Endothelial cell of umbilical vein (primary cell): Measurements from ENCODE around the gene FAM53B. TPM values are rescaled to one million over a fixed set of nuclear protein-coding genes. Genes with fewer than 3 reads are reported as not detected.

ENCODE experiments used
- BruUV-seq: library from RNA; stranded (reverse); fragments of 400-500 nt; replicated peaks from 2 replicates; lab custom pipeline; 2021; lab: Mats Ljungman, UMichigan
- CTCF ChIA-PET: fragments of 300-600, 350-600 bp; sonication (Branson Sonifier 250); formaldehyde crosslinking; loops from one replicate; lab custom pipeline; 2021; ENCODE audit warnings: antibody characterized with exemption, inconsistent platforms; lab: Charles Lee
- POLR2A ChIA-PET: fragments of 300-600, 350-600 bp; sonication (Branson Sonifier 250); formaldehyde crosslinking; loops from one replicate; lab custom pipeline; 2021; ENCODE audit warnings: antibody characterized with exemption, inconsistent platforms; lab: Charles Lee
- DNase-seq: peaks from one replicate; pipeline ENCODE4 v3.0.0-alpha.2; 2011; ENCODE audit warnings: low read depth, low spot score
- FAIRE-seq: peaks from 2 replicates; lab custom pipeline; 2011; peaks lifted over from hg19 to GRCh38; lab: Jason Lieb, UNC
- H2AFZ ChIP-seq: 2 replicates; pipeline ENCODE4 v1.6.0; 2012; ENCODE audit warnings: low read depth, low read length, control low read depth, inconsistent platforms
- H3K27ac ChIP-seq: 2 replicates; pipeline ENCODE4 v1.5.1; 2011; ENCODE audit warnings: low read depth, mild to moderate bottlenecking, control low read depth, low read length, moderate library complexity; ENCODE audit not compliant: insufficient read depth
- H3K27me3 ChIP-seq, 2 experiments: 2 replicates each; pipeline versions ENCODE4 v1.6.0 to v1.6.1; 2011; ENCODE audit warnings: low read length in 2 of 2, mixed read lengths in 1 of 2; ENCODE audit not compliant: control insufficient read depth in 2 of 2, insufficient read depth in 2 of 2
- H3K36me3 ChIP-seq, 2 experiments: 2 replicates in 1 of 2; 3 replicates in 1 of 2; pipeline ENCODE4 v1.5.1; 2011; ENCODE audit warnings: low read length in 2 of 2, mild to moderate bottlenecking in 1 of 2, moderate library complexity in 1 of 2; ENCODE audit not compliant: control insufficient read depth in 2 of 2, insufficient read depth in 2 of 2; ENCODE audit errors: extremely low read depth in 1 of 2
- H3K4me1 ChIP-seq: 3 replicates; pipeline ENCODE4 v1.5.1; 2011; ENCODE audit warnings: mild to moderate bottlenecking, low read length; ENCODE audit not compliant: control insufficient read depth, insufficient read depth; ENCODE audit errors: extremely low read depth
- H3K4me2 ChIP-seq: 2 replicates; pipeline ENCODE4 v1.6.1; 2011; ENCODE audit warnings: low read length, control low read depth, mixed read lengths; ENCODE audit not compliant: insufficient read depth
- H3K4me3 ChIP-seq, 3 experiments: fragments of 200-600 bp in 1 of 3; sonication (generic), shearing (Covaris generic) in 1 of 3; replicated peaks in 1 of 3; 2 replicates each; pipeline ENCODE4 v1.5.1; 2011 to 2016; ENCODE audit warnings: control low read depth in 3 of 3, low read length in 3 of 3, mild to moderate bottlenecking in 2 of 3, inconsistent platforms in 1 of 3, low read depth in 1 of 3, moderate library complexity in 1 of 3; ENCODE audit not compliant: insufficient read depth in 1 of 3
- H3K79me2 ChIP-seq: 2 replicates; pipeline ENCODE4 v1.6.0; 2012; ENCODE audit warnings: low read length, inconsistent platforms; ENCODE audit not compliant: control insufficient read depth, insufficient read depth
- H3K9ac ChIP-seq: replicated peaks from 2 replicates; pipeline ENCODE3; 2011; ENCODE audit warnings: low read length, control low read depth; ENCODE audit not compliant: insufficient read depth; ENCODE audit errors: extremely low read depth
- H3K9me1 ChIP-seq: replicated peaks from 3 replicates; pipeline ENCODE4 v1.6.0; 2011; ENCODE audit warnings: mild to moderate bottlenecking, low read length; ENCODE audit not compliant: control insufficient read depth, insufficient read depth; ENCODE audit errors: extremely low read depth
- H3K9me3 ChIP-seq: replicated peaks from 2 replicates; pipeline ENCODE4 v1.5.1; 2012; ENCODE audit warnings: low read length, inconsistent platforms; ENCODE audit not compliant: control insufficient read depth, insufficient read depth
- H4K20me1 ChIP-seq: replicated peaks from 2 replicates; pipeline ENCODE3; 2011; ENCODE audit warnings: mild to moderate bottlenecking, low read length; ENCODE audit not compliant: control insufficient read depth, insufficient read depth; ENCODE audit errors: extremely low read depth
- CTCF ChIP-seq, 2 donors: IDR thresholded peaks; 1 replicate in 1 of 2; 2 replicates in 1 of 2; pipeline ENCODE4 v1.5.1; 2011; ENCODE audit warnings: low read length in 2 of 2, mild to moderate bottlenecking in 2 of 2, moderate library complexity in 2 of 2, control low read depth in 1 of 2, inconsistent platforms in 1 of 2, low read depth in 1 of 2; ENCODE audit not compliant: insufficient read depth in 1 of 2; ENCODE audit errors: extremely low read depth in 1 of 2
- EZH2 ChIP-seq: IDR thresholded peaks from 2 replicates; pipeline ENCODE4 v1.6.1; 2012; ENCODE audit warnings: borderline replicate concordance, low read depth, mild to moderate bottlenecking, moderate library complexity, low read length, inconsistent platforms; ENCODE audit not compliant: severe bottlenecking
- FOS ChIP-seq: IDR thresholded peaks from 2 replicates; pipeline ENCODE4 v1.6.1; 2011; ENCODE audit warnings: mild to moderate bottlenecking, low read length, moderate library complexity, borderline replicate concordance; ENCODE audit not compliant: insufficient read depth
- GATA2 ChIP-seq: IDR thresholded peaks from 2 replicates; pipeline ENCODE4 v1.7.0; 2011; ENCODE audit warnings: low read depth, mild to moderate bottlenecking, moderate library complexity, mixed read lengths, low read length; ENCODE audit not compliant: insufficient read length, insufficient read depth
- JUN ChIP-seq: IDR thresholded peaks from 2 replicates; pipeline ENCODE4 v1.6.1; 2011; ENCODE audit warnings: borderline replicate concordance, low read depth; ENCODE audit not compliant: insufficient read length, insufficient read depth
- MAX ChIP-seq: IDR thresholded peaks from 2 replicates; pipeline ENCODE4 v1.6.1; 2011; ENCODE audit not compliant: insufficient read depth, insufficient read length
- MYC ChIP-seq: IDR thresholded peaks from one replicate; pipeline ENCODE4 v1.6.1; 2011; ENCODE audit warnings: mild to moderate bottlenecking, low read depth, low read length
- POLR2A ChIP-seq: IDR thresholded peaks from 2 replicates; pipeline ENCODE4 v1.6.1; 2012; ENCODE audit warnings: low read depth, mild to moderate bottlenecking, control low read depth, low read length
- POLR2AphosphoS5 ChIP-seq: IDR thresholded peaks from 2 replicates; pipeline ENCODE4 v1.6.1; 2012; ENCODE audit warnings: low read depth, mild to moderate bottlenecking, control low read depth, low read length, moderate library complexity; ENCODE audit not compliant: insufficient read depth
- dilution Hi-C: fragments of 300-500 bp; cut with MboI; formaldehyde crosslinking; loops from one replicate; pipeline ENCODE4 v1.15.0; 2019; ENCODE audit warnings: low sequenced_read_pairs; ENCODE audit not compliant: extremely low pct_ligation_motif_present
- intact Hi-C: fragments of 100-400 bp; cut with micrococcal nuclease; formaldehyde crosslinking; loops from one replicate; pipeline ENCODE4 v1.10.0; 2022
- polyA plus RNA-seq, 4 experiments: library from polyadenylated mRNA; depleted of rRNA in 3 of 4; stranded (reverse) in 3 of 4; unstranded in 1 of 4; fragments of >200 nt; gene quantifications; 2 replicates each; pipeline versions ENCODE4 v1.2.1 to v1.2.3, GENCODE V29; 2011 to 2012; ENCODE audit warnings: missing spikeins in 1 of 4
- total RNA-seq: library from RNA; stranded (reverse); gene quantifications from 2 replicates; pipeline ENCODE4 v1.2.3, GENCODE V29; 2021

The FAM53B gene
- total and polyA plus RNA-seq, 2 donors (not counting 3 experiments of a cell fraction or from before 2014, with no cell fraction given): 8.5 to 21.1 TPM

- TF ChIP-seq POLR2AphosphoS5 (no peak), GATA2 (no peak), CTCF (IDR thresholded peaks at IDR 0.05; ENCODE audit: extremely low read depth in 1 of 2, insufficient read depth in 1 of 2, low read depth in 1 of 2, low read length in 2 of 2) (no peak), MAX (no peak), EZH2 (no peak), POLR2A (no peak), FOS (no peak), JUN (no peak), MYC (no peak)
- H3K9me1 ChIP-seq: no peaks in the 10 kb centered on the region
- POLR2A ChIA-PET: no interaction called here
- H3K27ac ChIP-seq: no peak overlapping the region
- H3K9ac ChIP-seq: no peak overlapping the region
- dilution Hi-C loops: no loop called here
- no peak for FAIRE-seq
- H3K9me3 ChIP-seq: no peaks in the 10 kb centered on the region
- peaks cover 2% of the 10 kb centered on the region for H3K79me2 ChIP-seq
- H3K4me2 ChIP-seq: no peak overlapping the region
- intact Hi-C loops: loop anchor here (10.0 kb wide), 1 partner anchor 163 kb away; the partner anchor contains the start of gene ABRAXAS2
- H3K36me3 ChIP-seq: no peaks in the 10 kb centered on the region
- BruUV-seq: no TSS peak
- no peaks in the 10 kb centered on the region for H4K20me1 ChIP-seq
- no peak overlapping the region for H2AFZ ChIP-seq
- CTCF ChIA-PET: no interaction called here
- DNase-seq: no peak
- no peaks in the 10 kb centered on the region for H3K27me3 ChIP-seq
- peaks cover 15% of the 10 kb centered on the region for H3K4me1 ChIP-seq
- H3K4me3 ChIP-seq: no peak overlapping the region
Measured at GRCh38 chr10:124642088-124642710, 102.0 kb downstream of the FAM53B start.
